GM23338 (cell line): ENCODE data around the gene GRM2. TPM values are rescaled to one million over a fixed set of nuclear protein-coding genes. Genes with fewer than 3 reads are reported as not detected.

Experiments used
- ATAC-seq: fragments of 200-7000 bp; cut with Tn5 transposase; 3 replicates; pipeline ENCODE4 v1.9.1; 2020
- DNase-seq: peaks from one replicate; pipeline ENCODE4 v3.0.0-alpha.2; 2015; ENCODE audit warnings: low spot score
- H2AFZ ChIP-seq: fragments of 200-600 bp; sonication (generic); 2 replicates; pipeline ENCODE4 v1.8.0; 2016; ENCODE audit warnings: antibody characterized with exemption, mild to moderate bottlenecking, moderate library complexity
- H3F3A ChIP-seq: fragments of 200-600 bp; sonication (generic); replicated peaks from 2 replicates; pipeline ENCODE4 v1.8.0; 2017; ENCODE audit warnings: antibody characterized with exemption, mixed run types, low read depth
- H3K27ac ChIP-seq: fragments of 200-600 bp; sonication (generic); 2 replicates; pipeline ENCODE4 v1.6.1; 2016; ENCODE audit warnings: low read depth
- H3K27me3 ChIP-seq: fragments of 200-600 bp; sonication (generic); 2 replicates; pipeline ENCODE4 v1.8.0; 2016; ENCODE audit warnings: mild to moderate bottlenecking, mixed run types, moderate library complexity; ENCODE audit not compliant: insufficient read depth
- H3K36me3 ChIP-seq: fragments of 200-600 bp; sonication (generic); 2 replicates; pipeline ENCODE4 v1.8.0; 2016; ENCODE audit warnings: mild to moderate bottlenecking; ENCODE audit not compliant: insufficient read depth
- H3K4me1 ChIP-seq: fragments of 200-600 bp; sonication (generic); 2 replicates; pipeline ENCODE4 v1.8.0; 2016; ENCODE audit warnings: mild to moderate bottlenecking, moderate library complexity; ENCODE audit not compliant: insufficient read depth
- H3K4me2 ChIP-seq: fragments of 200-600 bp; sonication (generic); 2 replicates; pipeline ENCODE4 v1.7.1; 2017; ENCODE audit warnings: mixed run types
- H3K4me3 ChIP-seq: fragments of 200-600 bp; sonication (generic); 2 replicates; pipeline ENCODE4 v1.6.1; 2016; ENCODE audit warnings: mixed run types
- H3K79me2 ChIP-seq: fragments of 200-600 bp; sonication (generic); replicated peaks from 2 replicates; pipeline ENCODE4 v1.8.0; 2017; ENCODE audit warnings: mild to moderate bottlenecking; ENCODE audit not compliant: insufficient read depth
- H3K9me2 ChIP-seq: fragments of 200-600 bp; sonication (generic); 2 replicates; pipeline ENCODE4 v1.8.0; 2017; ENCODE audit not compliant: insufficient read depth
- H4K20me1 ChIP-seq: fragments of 200-600 bp; sonication (generic); replicated peaks from 2 replicates; pipeline ENCODE4 v1.8.0; 2017; ENCODE audit warnings: mild to moderate bottlenecking; ENCODE audit not compliant: insufficient read depth
- H3K27ac Mint-ChIP-seq: 2 replicates; pipeline ENCODE4 v1.8.0; 2020; ENCODE audit warnings: inconsistent platforms, mild to moderate bottlenecking, moderate library complexity, mixed read lengths
- H3K27me3 Mint-ChIP-seq: 3 replicates; pipeline ENCODE4 v1.8.0; 2022; ENCODE audit warnings: low read depth, mild to moderate bottlenecking, moderate library complexity, mixed read lengths, inconsistent platforms; ENCODE audit not compliant: insufficient read depth, poor library complexity
- H3K36me3 Mint-ChIP-seq: 3 replicates; pipeline ENCODE4 v1.8.0; 2021; ENCODE audit warnings: low read depth, mild to moderate bottlenecking, inconsistent platforms, moderate library complexity, mixed read lengths
- H3K4me1 Mint-ChIP-seq: 3 replicates; pipeline ENCODE4 v1.8.0; 2020; ENCODE audit warnings: mild to moderate bottlenecking, inconsistent platforms, mixed read lengths
- H3K4me3 Mint-ChIP-seq: 3 replicates; pipeline ENCODE4 v1.8.0; 2021; ENCODE audit warnings: moderate library complexity, mild to moderate bottlenecking, inconsistent platforms, mixed read lengths
- H3K9me3 Mint-ChIP-seq: 3 replicates; pipeline ENCODE4 v1.8.0; 2020; ENCODE audit warnings: moderate library complexity, mild to moderate bottlenecking, inconsistent platforms, mixed read lengths
- CREB1 ChIP-seq: fragments of 250-450 bp; sonication (Bioruptor Pico); IDR thresholded peaks from 2 replicates; pipeline ENCODE4 v1.5.0; 2020; ENCODE audit warnings: low read depth, mild to moderate bottlenecking, moderate library complexity
- CTCF ChIP-seq, 2 experiments: fragments of 200-600 bp in 1 of 2; sonication (generic) in 1 of 2; conservative IDR thresholded peaks; 2 replicates each; pipeline versions ENCODE4 v1.5.1 to v1.6.1; 2016 to 2017; ENCODE audit warnings: antibody characterized with exemption in 2 of 2, low read depth in 2 of 2, mild to moderate bottlenecking in 2 of 2, moderate library complexity in 1 of 2
- EZH2 ChIP-seq: fragments of 200-600 bp; sonication (generic); IDR thresholded peaks from one replicate; pipeline ENCODE4 v1.8.0; 2017; ENCODE audit warnings: antibody characterized with exemption, mild to moderate bottlenecking, low read depth; ENCODE audit not compliant: unreplicated experiment
- EZH2phosphoT487 ChIP-seq: fragments of 200-600 bp; sonication (generic); IDR thresholded peaks from one replicate; pipeline ENCODE4 v1.8.1; 2018; ENCODE audit warnings: antibody characterized with exemption; ENCODE audit not compliant: unreplicated experiment
- POLR2AphosphoS5 ChIP-seq: IDR thresholded peaks from 2 replicates; pipeline ENCODE4 v1.6.1; 2016; ENCODE audit warnings: antibody characterized with exemption, low read depth
- REST ChIP-seq: IDR thresholded peaks from one replicate; pipeline ENCODE4 v1.6.1; 2018; ENCODE audit warnings: antibody characterized with exemption; ENCODE audit not compliant: unreplicated experiment
- STAT1 ChIP-seq: IDR thresholded peaks from one replicate; pipeline ENCODE4 v1.6.1; 2016; ENCODE audit warnings: antibody characterized with exemption; ENCODE audit not compliant: unreplicated experiment
- ZNF114 ChIP-seq: fragments of 250-450 bp; sonication (Bioruptor Pico); IDR thresholded peaks from 2 replicates; pipeline ENCODE4 v1.5.0; 2020; ENCODE audit warnings: mild to moderate bottlenecking, moderate library complexity
- ZNF331 ChIP-seq: fragments of 250-450 bp; sonication (Bioruptor Pico); IDR thresholded peaks from 2 replicates; pipeline ENCODE4 v1.5.0; 2020; ENCODE audit warnings: low read depth, mild to moderate bottlenecking, moderate library complexity
- ZNF462 ChIP-seq: fragments of 250-450 bp; sonication (Bioruptor Pico); IDR thresholded peaks from 2 replicates; pipeline ENCODE4 v1.5.0; 2020; ENCODE audit warnings: mild to moderate bottlenecking, moderate library complexity
- polyA plus RNA-seq: library from polyadenylated mRNA; unstranded; fragments of >200 nt; fragmentation: Nextera tagmentation; extraction: Ambion mirVana; gene quantifications from 2 replicates; pipeline ENCODE4 v1.2.1, GENCODE V29; 2016
- total RNA-seq: library from RNA; depleted of rRNA; stranded (reverse); fragments of >200 nt; shearing (Covaris generic); gene quantifications from 2 replicates; pipeline ENCODE4 v1.2.3, GENCODE V29; 2014

GRM2 gene
- total and polyA plus RNA-seq, 2 experiments from 2014 or later, result 2.1 to 5.1 TPM

- TF ChIP-seq REST (no peak), EZH2phosphoT487 (no peak), ZNF331 (CRISPR knock-in tag) (no peak), EZH2 (no peak), CTCF (conservative IDR thresholded peaks at IDR 0.05; ENCODE audit: low read depth in 2 of 2) (no peak), ZNF114 (CRISPR knock-in tag) (no peak)
Measured at GRCh38 chr3:51705276-51706020, 1.4 kb upstream of the GRM2 start (continued).

GRCh38 chr3:51706021-51706485 is 815 bp upstream of the GRM2 start:
- H2AFZ ChIP-seq, result no peak overlapping the region
- peaks cover 22% of the 10 kb centered on the region for H3K27me3 ChIP-seq
- Mint-ChIP-seq H3K4me1 (peaks cover 39% of the 10 kb centered on the region), H3K9me3 (no peaks in the 10 kb centered on the region; the same call in 2 of the 3 replicates), H3K4me3 (no peak overlapping the region; the same call in 2 of the 3 replicates), H3K27ac (no peak overlapping the region), H3K36me3 (no peaks in the 10 kb centered on the region; the same call in 2 of the 3 replicates), H3K27me3 (peaks cover 27% of the 10 kb centered on the region)
- peaks cover 21% of the 10 kb centered on the region for H3K4me1 ChIP-seq
- H4K20me1 ChIP-seq, result peaks cover 5% of the 10 kb centered on the region
- ATAC-seq (no peak), DNase-seq (no peak)
- no peak overlapping the region for H3K4me3 ChIP-seq
- H3K27ac ChIP-seq, result no peak overlapping the region
- H3K9me2 ChIP-seq, result no peaks in the 10 kb centered on the region
- H3K4me2 ChIP-seq, result no peak overlapping the region
- H3F3A ChIP-seq, result peaks cover 6% of the 10 kb centered on the region; the same call in 1 of the 2 replicates
- H3K79me2 ChIP-seq, result no peaks in the 10 kb centered on the region
- no peaks in the 10 kb centered on the region for H3K36me3 ChIP-seq
- TF ChIP-seq CREB1 (CRISPR knock-in tag) (no peak), STAT1 (no peak), ZNF462 (CRISPR knock-in tag) (no peak), POLR2AphosphoS5 (no peak)
